ENCODE data around the gene GUCY2C.
A peak's percentile ranks its signal among the peaks of the same experiment; 100 is the strongest.

Gene GUCY2C

GRCh38 chr12:14681625-14682024, 14.8 kb downstream of the GUCY2C start:
- DNase-seq (ENCODE audit: low read depth in 3 of 3): no peak

- DNase-seq (ENCODE audit: low read depth in 3 of 3): no peak
These were observed 15.2 kb downstream of the GUCY2C start for GRCh38 chr12:14681190-14681589.

GRCh38 chr12:14678547-14679150, 17.8 kb downstream of the GUCY2C start:
- DNase-seq (ENCODE audit: low read depth in 3 of 3): no peak

- DNase-seq (ENCODE audit: low read depth in 3 of 3): no peak
These were observed 27.8 kb downstream of the GUCY2C start for GRCh38 chr12:14668591-14668990.

- no peak for DNase-seq (ENCODE audit: low read depth in 3 of 3)
These were observed 30.7 kb downstream of the GUCY2C start for GRCh38 chr12:14665354-14666348.

- DNase-seq (ENCODE audit: low read depth in 3 of 3): no peak
These were observed 31.9 kb downstream of the GUCY2C start for GRCh38 chr12:14664434-14665023.

- DNase-seq (ENCODE audit: low read depth in 3 of 3): no peak
These were observed 33.4 kb downstream of the GUCY2C start for GRCh38 chr12:14663002-14663401.

GRCh38 chr12:14656846-14657245, 39.6 kb downstream of the GUCY2C start:
- no peak for DNase-seq (ENCODE audit: low read depth in 3 of 3)

- DNase-seq (ENCODE audit: low read depth in 3 of 3): no peak
These were observed 41.1 kb downstream of the GUCY2C start for GRCh38 chr12:14655284-14655683.

GRCh38 chr12:14654842-14655241, 41.6 kb downstream of the GUCY2C start:
- no peak for DNase-seq (ENCODE audit: low read depth in 3 of 3)

- no peak for DNase-seq (ENCODE audit: low read depth in 3 of 3)
These were observed 42.0 kb downstream of the GUCY2C start for GRCh38 chr12:14654416-14654815.

- DNase-seq (ENCODE audit: low read depth in 3 of 3): no peak
These were observed 43.9 kb downstream of the GUCY2C start for GRCh38 chr12:14652483-14652882.

- no peak for DNase-seq (ENCODE audit: low read depth in 3 of 3)
These were observed 45.0 kb downstream of the GUCY2C start for GRCh38 chr12:14651371-14651770.

- DNase-seq (ENCODE audit: low read depth in 3 of 3): no peak
These were observed 45.6 kb downstream of the GUCY2C start for GRCh38 chr12:14650789-14651188.

GRCh38 chr12:14647028-14647750, 49.2 kb downstream of the GUCY2C start:
- no peak for DNase-seq (ENCODE audit: low read depth in 3 of 3)

- DNase-seq (ENCODE audit: low read depth in 3 of 3): no peak
These were observed 53.1 kb downstream of the GUCY2C start for GRCh38 chr12:14643251-14643650.

- DNase-seq (ENCODE audit: low read depth in 3 of 3): no peak
These were observed 58.3 kb downstream of the GUCY2C start for GRCh38 chr12:14638066-14638465.

GRCh38 chr12:14635776-14636175, 60.6 kb downstream of the GUCY2C start:
- DNase-seq (ENCODE audit: low read depth in 3 of 3): no peak

GRCh38 chr12:14630793-14631192, 65.6 kb downstream of the GUCY2C start:
- DNase-seq (ENCODE audit: low read depth in 3 of 3): no peak

- peak; percentile 7 to 26 (median 20) for DNase-seq (ENCODE audit: low read depth in 3 of 3)
These were observed 66.3 kb downstream of the GUCY2C start for GRCh38 chr12:14629832-14630710.

- DNase-seq (ENCODE audit: low read depth in 3 of 3): no peak
These were observed 67.6 kb downstream of the GUCY2C start for GRCh38 chr12:14628771-14629170.
